Naive thymus-derived CD8-positive, alpha-beta T cell (primary cell): ENCODE measurements around the gene CASP7. TPM values are rescaled to one million over a fixed set of nuclear protein-coding genes. Genes with fewer than 3 reads are reported as not detected.
"Not testable (repeated sequence)": the region's sequence is repeated elsewhere in the genome, so short reads cannot be mapped to it uniquely, and the experiment has no call there.

ENCODE experiments used
- ATAC-seq, 2 donors: fragments of 150-1000 bp; cut with Tn5 transposase in 1 of 2; sonication (Bioruptor Pico), chemical (Tn5 transposase) in 1 of 2; 1 replicate in 1 of 2; 2 replicates in 1 of 2; pipeline ENCODE4 v1.10.0; 2021; ENCODE audit warnings: mild to moderate bottlenecking in 2 of 2, moderate library complexity in 2 of 2
- POLR2A ChIA-PET: fragments of 350-600 bp; sonication (Branson Sonifier 250); formaldehyde crosslinking; loops from one replicate; lab custom pipeline; 2021; ENCODE audit warnings: antibody characterized with exemption; lab: Charles Lee
- DNase-seq, 10 donors: peaks; one replicate each; pipeline versions ENCODE4 v3.0.0 to v3.0.0-alpha.2; 2020 to 2022
- H3K27ac Mint-ChIP-seq, 10 donors: one replicate each; pipeline ENCODE4 v1.8.0; 2020 to 2022; ENCODE audit warnings: mild to moderate bottlenecking in 10 of 10, mixed read lengths in 10 of 10, moderate library complexity in 4 of 10, inconsistent platforms in 1 of 10
- H3K27me3 Mint-ChIP-seq, 5 donors: one replicate each; pipeline ENCODE4 v1.8.0; 2021 to 2022; ENCODE audit warnings: mixed read lengths in 5 of 5
- H3K36me3 Mint-ChIP-seq, 3 donors: one replicate each; pipeline ENCODE4 v1.8.0; 2020 to 2022; ENCODE audit warnings: mixed read lengths in 3 of 3, mild to moderate bottlenecking in 2 of 3, inconsistent platforms in 1 of 3
- H3K4me1 Mint-ChIP-seq, 4 donors: one replicate each; pipeline ENCODE4 v1.8.0; 2021 to 2022; ENCODE audit warnings: mixed read lengths in 4 of 4
- H3K4me3 Mint-ChIP-seq, 10 donors: one replicate each; pipeline ENCODE4 v1.8.0; 2020 to 2022; ENCODE audit warnings: mild to moderate bottlenecking in 10 of 10, mixed read lengths in 10 of 10, moderate library complexity in 6 of 10, inconsistent platforms in 1 of 10
- H3K9me3 Mint-ChIP-seq, 9 donors: one replicate each; pipeline ENCODE4 v1.8.0; 2020 to 2022; ENCODE audit warnings: mixed read lengths in 9 of 9, mild to moderate bottlenecking in 3 of 9, inconsistent platforms in 1 of 9, moderate library complexity in 1 of 9
- polyA plus RNA-seq, 3 donors: library from polyadenylated mRNA; unstranded; fragments of 300-500 nt; fragmentation: Illumina TruSeq; gene quantifications; one replicate each; pipeline ENCODE4 v1.2.3, GENCODE V29; 2021
- total RNA-seq, 8 experiments: library from RNA in 2 of 8; stranded (reverse) in 2 of 8; gene quantifications; one replicate each; pipeline ENCODE4 v1.2.3 and lab custom pipeline; 2021 to 2026

CASP7 gene
- total and polyA plus RNA-seq, 5 experiments from 2014 or later = 13.1 to 15.8 (median 15.0) TPM

DNA sequence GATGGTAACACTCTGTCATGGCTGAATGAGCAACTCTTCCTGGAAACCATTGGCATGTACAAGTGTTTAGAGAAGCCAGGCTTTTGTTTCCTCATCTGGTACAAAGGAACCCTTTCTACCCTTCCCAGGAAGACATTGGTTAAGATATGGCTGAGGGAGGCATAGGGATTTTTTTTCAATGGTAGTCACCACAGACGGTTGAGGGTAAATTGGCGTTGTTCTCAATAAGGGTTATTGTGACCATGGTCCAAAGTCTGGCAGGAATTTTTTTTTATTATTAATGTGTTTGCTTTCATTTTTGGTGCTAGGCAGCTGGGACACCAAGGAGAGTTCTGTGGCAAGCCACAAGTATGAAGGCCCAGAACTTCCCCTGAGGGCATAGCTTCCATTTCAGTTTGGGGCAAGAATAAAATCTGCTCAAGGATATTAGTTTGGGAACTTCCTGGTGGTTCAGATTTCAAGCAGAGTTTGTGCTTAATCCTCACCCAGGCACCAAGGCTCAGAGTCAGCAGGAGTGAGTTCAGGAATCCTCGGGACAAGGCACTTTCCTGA is 71.5 kb downstream of the CASP7 start, which contains the start of gene PLEKHS1:
PLEKHS1 (plus strand) TSS at position 502 of the 552 bp plus-strand sequence. CDS start 3,596 bp downstream, outside the sequence.
- POLR2A ChIA-PET = no interaction called here
- Mint-ChIP-seq H3K27me3 (peaks cover 8 to 32% (median 20%) of the 10 kb centered on the region in 5 donors), H3K27ac (no peak within 1 kb of the TSS), H3K4me1 (no peaks in the 10 kb centered on the region), H3K4me3 (no peak within 1 kb of the TSS), H3K9me3 (no peaks in the 10 kb centered on the region), H3K36me3 (no peaks in the 10 kb centered on the region)
- DNase-seq (no peak), ATAC-seq (no peak)

DNA sequence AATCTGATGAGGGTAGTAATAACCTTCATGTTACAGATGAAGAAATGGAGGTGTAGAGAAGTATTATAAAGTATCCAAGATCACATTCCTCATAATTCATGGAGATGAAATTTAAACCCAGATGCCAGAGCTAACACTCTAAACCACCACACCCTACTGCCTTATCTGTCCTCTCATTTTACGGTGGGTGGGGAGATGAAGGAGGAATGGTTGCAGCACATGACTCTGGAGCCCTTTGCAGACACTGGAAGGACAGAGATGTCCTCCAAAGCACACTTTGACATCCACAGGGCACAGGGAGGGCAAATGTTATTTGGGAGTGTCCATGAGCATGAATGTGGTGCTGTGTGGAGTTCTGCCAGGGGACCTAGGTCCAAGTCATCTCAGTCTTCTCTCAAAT is 72.8 kb downstream of the CASP7 start:
- no peaks in the 10 kb centered on the region for H3K36me3 Mint-ChIP-seq
- H3K27me3 Mint-ChIP-seq = peaks cover 8 to 26% (median 20%) of the 10 kb centered on the region in 5 donors
- no peaks in the 10 kb centered on the region for H3K9me3 Mint-ChIP-seq
- ATAC-seq = no peak
- H3K4me1 Mint-ChIP-seq = no peaks in the 10 kb centered on the region
- POLR2A ChIA-PET = no interaction called here
- H3K4me3 Mint-ChIP-seq = no peak overlapping the region
- H3K27ac Mint-ChIP-seq = no peak overlapping the region
- DNase-seq = no peak

DNA sequence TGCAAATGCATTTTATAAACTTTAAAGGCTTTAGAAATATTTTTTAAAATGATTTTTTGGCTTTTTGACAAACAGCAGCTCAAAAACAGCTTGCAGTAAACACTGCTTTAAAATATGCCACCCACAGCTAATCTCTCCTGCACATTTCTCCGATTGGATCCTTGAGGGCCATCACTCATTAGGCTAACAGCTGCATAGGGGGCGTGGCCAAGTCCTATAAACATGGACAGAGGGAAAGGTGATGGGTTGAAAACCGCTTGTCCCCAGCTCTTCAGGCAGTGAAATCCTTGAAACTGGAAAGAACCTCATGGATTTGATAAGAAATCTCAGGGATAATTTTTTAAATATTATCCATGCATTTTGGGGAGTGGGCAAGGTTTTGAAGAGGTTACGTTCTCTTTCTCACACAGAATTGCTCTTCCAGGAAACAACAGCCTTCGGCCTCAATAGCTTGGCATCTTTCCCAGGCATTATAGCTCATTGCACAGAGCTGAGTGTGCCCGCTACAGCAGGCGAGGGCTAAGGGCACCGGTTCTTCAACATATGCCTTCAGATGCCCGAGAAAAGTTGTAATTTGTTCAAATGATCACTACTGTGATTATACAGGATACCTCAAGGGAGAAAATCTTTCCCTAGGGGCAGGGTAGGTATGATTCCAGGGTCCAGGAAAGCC is 73.4 kb downstream of the CASP7 start:
- Mint-ChIP-seq H3K36me3 (no peaks in the 10 kb centered on the region), H3K4me1 (no peaks in the 10 kb centered on the region), H3K27me3 (peaks cover 8 to 26% (median 17%) of the 10 kb centered on the region in 5 donors), H3K4me3 (no peak overlapping the region), H3K27ac (no peak overlapping the region), H3K9me3 (no peaks in the 10 kb centered on the region)
- no peak for DNase-seq
- POLR2A ChIA-PET = no interaction called here
- no peak for ATAC-seq

DNA sequence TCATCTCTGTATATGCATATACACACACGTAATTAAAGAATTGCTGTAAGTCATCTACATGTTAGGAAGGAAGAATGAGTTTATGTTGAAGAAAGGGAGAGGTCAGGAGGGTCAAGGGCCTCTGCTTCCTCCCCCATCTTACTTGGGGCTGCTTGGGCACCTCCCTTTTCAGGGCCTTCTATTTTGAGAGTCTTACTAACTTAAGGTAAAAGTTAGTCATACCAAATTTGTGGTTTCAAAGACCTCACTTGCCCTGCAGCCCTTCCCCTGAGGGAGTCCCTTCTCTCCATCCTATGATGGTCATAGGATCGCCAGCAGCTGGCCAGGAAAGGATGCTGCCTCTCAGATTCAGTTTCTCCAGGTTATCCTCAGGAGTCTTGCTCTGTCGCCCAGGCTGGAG is 74.4 kb downstream of the CASP7 start:
- ATAC-seq = no peak
- Mint-ChIP-seq H3K27ac (no peak overlapping the region), H3K9me3 (no peaks in the 10 kb centered on the region), H3K36me3 (no peaks in the 10 kb centered on the region), H3K27me3 (peaks cover 8 to 26% (median 17%) of the 10 kb centered on the region in 5 donors), H3K4me3 (no peak overlapping the region), H3K4me1 (no peaks in the 10 kb centered on the region)
- DNase-seq = no peak
- POLR2A ChIA-PET = no interaction called here

DNA sequence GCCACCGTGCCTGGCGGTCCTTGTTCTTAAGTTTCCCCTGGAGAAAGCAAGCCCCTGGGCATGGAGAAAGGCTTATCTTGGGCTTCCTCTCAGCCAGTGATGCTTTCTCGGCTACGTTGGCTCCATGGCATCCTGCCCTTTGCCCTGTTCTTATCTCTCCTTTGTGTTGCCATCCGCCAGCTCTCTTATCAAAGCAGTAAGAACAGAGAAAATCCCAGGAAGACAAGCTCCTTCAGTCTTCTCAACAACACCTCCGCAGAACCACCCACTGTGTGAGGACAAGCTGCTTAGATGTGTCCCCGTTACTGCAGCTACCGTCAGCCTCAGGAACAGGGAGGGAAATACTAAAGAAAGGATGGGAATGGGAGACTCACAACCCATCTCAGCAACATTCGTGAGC is 75.1 kb downstream of the CASP7 start:
- Mint-ChIP-seq H3K27me3 (peaks cover 8 to 26% (median 17%) of the 10 kb centered on the region in 5 donors), H3K4me3 (no peak overlapping the region), H3K27ac (no peak overlapping the region), H3K4me1 (no peaks in the 10 kb centered on the region), H3K9me3 (no peaks in the 10 kb centered on the region), H3K36me3 (no peaks in the 10 kb centered on the region)
- ATAC-seq (no peak), DNase-seq (no peak)
- POLR2A ChIA-PET = no interaction called here

DNA sequence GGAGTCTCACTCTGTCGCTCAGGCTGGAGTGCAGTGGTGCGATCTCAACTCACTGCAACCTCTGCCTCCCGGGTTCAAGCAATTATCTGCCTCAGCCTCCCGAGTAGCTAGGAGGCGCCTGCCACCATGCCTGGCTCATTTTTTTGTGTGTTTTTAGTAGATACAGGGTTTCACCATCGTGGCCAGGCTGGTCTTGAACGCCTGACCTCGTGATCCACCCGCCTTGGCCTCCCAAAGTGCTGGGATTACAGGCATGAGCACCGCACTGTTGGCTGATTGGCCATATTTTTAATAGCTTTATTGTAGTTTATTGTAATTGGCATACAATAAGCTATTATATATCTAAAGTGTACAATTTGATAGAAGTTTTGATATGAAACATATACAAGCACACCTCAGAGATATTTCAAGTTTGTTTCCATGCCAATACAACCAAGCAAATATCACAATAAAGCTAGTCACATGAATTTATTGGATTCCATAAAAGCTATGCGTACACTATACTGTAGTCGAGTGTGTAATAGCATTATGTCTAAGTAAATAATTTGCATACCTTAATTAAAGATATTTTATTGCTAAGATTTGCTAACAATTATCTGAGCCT is 77.3 kb downstream of the CASP7 start:
- Mint-ChIP-seq H3K4me1 (no peaks in the 10 kb centered on the region), H3K27me3 (peaks cover 8 to 21% (median 17%) of the 10 kb centered on the region in 5 donors), H3K4me3 (no peak overlapping the region), H3K36me3 (no peaks in the 10 kb centered on the region), H3K27ac (no peak overlapping the region), H3K9me3 (no peaks in the 10 kb centered on the region)
- ATAC-seq = no peak
- DNase-seq = no peak
- POLR2A ChIA-PET = no interaction called here

DNA sequence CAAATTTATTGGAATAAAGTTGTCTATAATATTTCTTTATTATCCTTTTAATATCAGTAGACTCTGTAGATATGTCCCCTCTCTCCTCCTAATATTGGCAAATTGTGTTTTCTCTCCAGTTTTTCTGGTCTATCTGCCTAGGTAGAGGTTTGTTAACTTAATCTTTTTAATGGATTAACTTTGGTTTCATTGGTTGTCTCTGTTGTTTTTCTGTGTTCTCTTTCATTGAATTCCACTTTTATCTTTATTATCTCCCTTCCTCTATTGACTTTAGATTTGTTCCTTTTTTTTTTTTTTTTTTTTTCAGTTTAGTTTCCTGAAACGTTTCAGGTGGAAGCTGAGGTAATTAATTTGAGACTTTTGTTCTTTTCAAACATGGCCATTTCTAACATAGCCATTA is 82.4 kb downstream of the CASP7 start:
- H3K4me3 Mint-ChIP-seq = no peak overlapping the region
- no peaks in the 10 kb centered on the region for H3K4me1 Mint-ChIP-seq
- POLR2A ChIA-PET = interaction anchor here (0.6 kb wide), 1 partner anchor 24 kb away, joined by 3 read pairs; no protein-coding TSS in a partner anchor
- ATAC-seq (no peak), DNase-seq (no peak)
- peaks cover 0 to 14% (median 0%) of the 10 kb centered on the region in 3 donors for H3K36me3 Mint-ChIP-seq
- peaks cover 4 to 26% (median 9%) of the 10 kb centered on the region in 9 donors for H3K9me3 Mint-ChIP-seq
- H3K27ac Mint-ChIP-seq = no peak overlapping the region
- H3K27me3 Mint-ChIP-seq = peaks cover 0 to 16% (median 5%) of the 10 kb centered on the region in 5 donors

DNA sequence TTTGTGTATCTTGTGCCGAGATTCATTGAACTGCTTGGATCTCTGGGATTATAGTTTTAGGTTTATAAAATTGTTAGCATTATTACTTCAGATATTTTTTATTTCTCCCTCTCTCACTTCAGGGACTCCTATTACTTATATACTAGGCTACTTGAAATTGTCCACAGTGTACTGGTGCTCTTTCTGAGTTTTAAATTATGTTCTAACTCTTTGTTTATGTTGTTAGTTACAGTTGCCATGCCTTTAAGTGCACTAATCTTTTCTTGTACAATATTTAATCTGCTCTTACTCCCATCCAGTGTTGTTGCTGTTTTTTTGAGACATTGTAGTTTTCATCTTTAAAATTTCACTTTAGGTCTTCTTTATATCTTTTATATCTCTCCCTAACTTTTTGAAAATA is 84.9 kb downstream of the CASP7 start:
- Mint-ChIP-seq H3K27ac (no peak overlapping the region), H3K9me3 (peaks cover 4 to 26% (median 9%) of the 10 kb centered on the region in 9 donors), H3K4me3 (no peak overlapping the region), H3K4me1 (no peaks in the 10 kb centered on the region), H3K36me3 (peaks cover 0 to 14% (median 0%) of the 10 kb centered on the region in 3 donors), H3K27me3 (peaks cover 8 to 30% (median 19%) of the 10 kb centered on the region in 5 donors)
- no peak for ATAC-seq
- no peak for DNase-seq
- POLR2A ChIA-PET = no interaction called here

DNA sequence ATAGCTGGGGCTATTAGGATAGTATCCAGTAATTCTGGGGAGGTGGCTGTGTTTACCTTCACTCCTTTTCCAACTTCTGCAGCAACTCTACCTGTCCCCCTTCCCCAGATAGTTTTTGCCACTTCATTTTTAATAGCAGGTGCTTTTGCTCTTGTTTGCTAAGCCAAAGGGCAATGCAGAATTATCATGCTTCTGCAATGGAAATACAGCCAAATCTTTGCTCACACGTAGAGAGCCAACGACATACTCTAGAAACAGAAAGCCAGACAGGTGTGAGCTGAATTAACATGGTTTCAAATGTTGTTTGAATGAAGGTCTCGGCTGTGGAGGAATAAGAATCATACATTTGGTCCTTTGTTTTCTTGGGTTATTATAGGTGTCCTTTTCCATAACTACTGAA is 86.2 kb downstream of the CASP7 start:
- ATAC-seq = no peak
- H3K27me3 Mint-ChIP-seq = peaks cover 11 to 42% (median 25%) of the 10 kb centered on the region in 5 donors
- H3K4me3 Mint-ChIP-seq = no peak overlapping the region
- H3K27ac Mint-ChIP-seq = no peak overlapping the region
- POLR2A ChIA-PET = no interaction called here
- peaks cover 0 to 14% (median 0%) of the 10 kb centered on the region in 3 donors for H3K36me3 Mint-ChIP-seq
- peaks cover 4 to 26% (median 9%) of the 10 kb centered on the region in 9 donors for H3K9me3 Mint-ChIP-seq
- no peak for DNase-seq
- H3K4me1 Mint-ChIP-seq = no peaks in the 10 kb centered on the region

DNA sequence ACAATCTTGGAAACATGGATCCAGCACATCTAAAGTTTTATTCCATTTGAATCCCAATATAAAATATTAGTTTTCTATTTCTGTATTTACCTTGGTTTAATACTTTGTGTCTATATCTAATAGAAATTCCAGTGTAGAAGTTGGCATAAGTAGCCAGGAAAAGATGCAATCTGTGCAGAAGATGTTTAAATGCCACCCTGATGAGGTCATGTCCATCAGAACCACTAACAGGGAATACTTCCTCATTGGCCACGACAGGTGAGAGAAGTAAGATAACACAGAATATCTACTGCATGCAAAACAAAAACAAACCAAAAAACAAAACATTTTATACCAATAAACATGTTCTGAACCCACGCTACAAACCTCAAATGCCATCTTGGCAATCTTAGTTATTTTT is 87.5 kb downstream of the CASP7 start:
- Mint-ChIP-seq H3K36me3 (peaks cover 0 to 14% (median 0%) of the 10 kb centered on the region in 3 donors), H3K4me3 (no peak overlapping the region), H3K27ac (no peak overlapping the region), H3K27me3 (peaks cover 15 to 45% (median 28%) of the 10 kb centered on the region in 5 donors), H3K9me3 (peaks cover 4 to 26% (median 9%) of the 10 kb centered on the region in 9 donors), H3K4me1 (no peaks in the 10 kb centered on the region)
- POLR2A ChIA-PET = no interaction called here
- DNase-seq (no peak), ATAC-seq (no peak)

DNA sequence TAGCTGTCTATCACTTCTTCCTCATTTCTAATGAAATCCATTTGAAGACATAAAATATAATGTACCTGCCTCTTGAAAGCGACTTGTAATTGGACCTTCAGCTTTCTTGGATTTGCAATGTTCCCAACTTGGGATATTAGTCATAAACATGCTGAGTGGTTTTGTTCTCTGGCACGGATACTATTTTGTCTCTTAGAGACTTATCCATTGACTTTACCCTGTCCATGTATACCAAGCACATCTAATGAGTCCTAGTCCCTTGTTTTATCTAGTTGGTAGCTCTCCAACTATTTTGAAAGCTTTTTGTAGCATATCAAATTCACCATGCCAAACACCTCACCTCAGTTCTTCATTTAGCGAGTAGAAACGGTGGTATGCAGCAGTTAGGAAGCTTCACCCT is 90.6 kb downstream of the CASP7 start:
- no peaks in the 10 kb centered on the region for H3K9me3 Mint-ChIP-seq

DNA sequence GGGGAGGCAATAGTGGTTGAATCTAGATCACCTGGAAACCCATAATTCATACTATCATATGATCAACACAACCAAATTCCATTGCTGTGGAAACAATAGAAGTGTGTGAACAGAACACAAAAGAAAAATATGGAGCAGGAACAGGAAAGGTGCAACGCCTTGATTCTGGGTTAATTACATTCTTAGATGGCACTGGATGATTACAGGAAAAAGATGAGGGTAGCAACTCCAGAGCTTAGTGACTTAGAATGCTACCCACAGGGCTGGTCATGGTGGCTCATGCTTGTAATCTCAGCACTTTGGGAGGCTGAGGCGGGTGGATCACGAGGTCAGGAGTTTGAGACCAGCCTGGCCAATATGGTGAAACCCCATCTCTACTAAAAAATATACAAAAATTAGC is 91.4 kb downstream of the CASP7 start:
- DNase-seq, H3K4me3 Mint-ChIP-seq, H3K9me3 Mint-ChIP-seq, ATAC-seq, H3K27ac Mint-ChIP-seq, H3K36me3 Mint-ChIP-seq, H3K4me1 Mint-ChIP-seq, POLR2A ChIA-PET: not testable (repeated sequence)
- peaks cover 14 to 37% (median 24%) of the 10 kb centered on the region in 5 donors for H3K27me3 Mint-ChIP-seq

More for the DNA sequence above, 90.6 kb downstream of the CASP7 start:
- Mint-ChIP-seq H3K27me3 (peaks cover 14 to 38% (median 27%) of the 10 kb centered on the region in 5 donors), H3K4me3 (no peak overlapping the region), H3K4me1 (no peaks in the 10 kb centered on the region), H3K27ac (no peak overlapping the region), H3K36me3 (no peaks in the 10 kb centered on the region)
- ATAC-seq (no peak), DNase-seq (no peak)
- POLR2A ChIA-PET = no interaction called here

DNA sequence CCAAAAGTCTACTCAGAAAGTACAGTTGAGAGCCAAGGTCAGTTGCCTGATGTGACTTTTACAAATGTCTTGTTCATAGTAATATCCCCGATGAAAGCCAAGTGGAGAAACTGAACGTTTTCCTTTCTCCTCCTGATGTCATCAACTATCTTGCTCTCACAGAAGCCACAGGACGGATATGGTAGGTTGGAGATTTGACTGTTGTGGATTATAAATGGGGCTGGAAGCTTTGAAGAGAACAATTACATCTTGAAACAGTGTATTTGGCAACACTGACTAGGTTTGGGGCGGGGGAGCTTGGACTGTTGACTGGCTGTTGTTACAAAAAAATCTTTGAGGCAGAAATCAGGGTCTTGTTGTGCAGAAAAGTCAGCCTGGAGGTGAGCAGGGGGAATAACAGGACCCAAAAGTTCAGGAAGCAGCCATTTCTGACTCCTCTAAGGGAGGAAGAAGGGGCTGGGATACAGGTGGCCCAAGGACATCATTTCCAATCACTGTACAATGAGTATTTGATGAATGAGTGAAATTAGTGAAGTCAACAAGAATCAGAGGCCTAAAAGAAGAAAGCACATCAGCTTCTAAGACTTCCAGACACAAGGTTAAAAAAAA is 96.1 kb downstream of the CASP7 start:
- Mint-ChIP-seq H3K36me3 (no peaks in the 10 kb centered on the region), H3K4me3 (no peak overlapping the region), H3K4me1 (no peaks in the 10 kb centered on the region), H3K27me3 (peaks cover 5 to 17% (median 11%) of the 10 kb centered on the region in 5 donors), H3K9me3 (no peaks in the 10 kb centered on the region), H3K27ac (no peak overlapping the region)
- DNase-seq (no peak), ATAC-seq (no peak)
- POLR2A ChIA-PET = no interaction called here
